Activated CD4-positive, alpha-beta T cell treated with anti-CD3 and anti-CD28 coated beads for 4 hours (primary cell): ENCODE results near the gene KLRD1.
"Not testable (repeated sequence)": the region's sequence is repeated elsewhere in the genome, so short reads cannot be mapped to it uniquely, and the experiment has no call there.

ENCODE experiments used
- DNase-seq, 2 donors: peaks; one replicate each; pipeline ENCODE4 v3.0.0-alpha.2; 2020

KLRD1 gene, protein sequence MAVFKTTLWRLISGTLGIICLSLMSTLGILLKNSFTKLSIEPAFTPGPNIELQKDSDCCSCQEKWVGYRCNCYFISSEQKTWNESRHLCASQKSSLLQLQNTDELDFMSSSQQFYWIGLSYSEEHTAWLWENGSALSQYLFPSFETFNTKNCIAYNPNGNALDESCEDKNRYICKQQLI

DNA sequence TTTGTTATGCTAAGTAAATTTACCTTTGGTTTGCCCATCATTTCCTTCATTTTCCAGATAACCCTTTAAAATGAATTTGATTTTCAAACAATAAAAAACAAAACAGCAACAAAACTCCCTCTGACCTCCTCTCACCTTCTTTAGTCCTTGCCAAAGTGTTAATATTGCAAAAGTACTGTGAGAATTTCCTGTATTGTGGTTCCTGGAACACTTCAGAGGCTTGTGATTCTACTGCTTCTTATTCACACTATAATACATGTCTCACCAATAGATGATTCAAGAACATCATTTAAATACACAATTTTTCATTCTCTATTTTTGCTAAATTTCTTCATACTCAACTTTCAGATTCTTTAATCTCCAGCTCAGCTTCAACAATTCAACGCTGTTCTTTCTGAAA lies at the start of gene KLRD1:
Gene KLRD1, plus strand, starts transcription at position 241 of the 400 bp plus-strand sequence. CDS start 208 bp downstream, outside the sequence.
- DNase-seq = no peak

DNA sequence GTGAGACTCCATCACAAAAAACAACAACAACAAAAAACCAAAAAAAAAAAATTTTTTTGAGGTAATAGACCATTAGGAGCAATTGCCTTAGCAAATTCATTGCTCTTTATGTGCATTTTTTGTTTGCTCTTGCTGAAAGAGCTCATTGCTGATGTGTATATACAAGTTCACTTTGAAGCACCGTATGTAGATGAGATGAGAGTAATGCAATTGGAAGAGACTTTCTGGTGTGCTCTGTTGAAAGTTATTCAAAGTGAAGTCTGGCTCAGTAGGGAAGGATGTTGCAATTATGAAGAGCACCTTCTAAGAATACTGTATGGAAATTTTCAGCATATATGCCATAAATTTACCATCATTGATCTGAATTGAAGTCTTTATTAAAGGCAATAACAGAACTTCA lies 46.7 kb upstream of the KLRD1 start:
- no peak for DNase-seq

DNA sequence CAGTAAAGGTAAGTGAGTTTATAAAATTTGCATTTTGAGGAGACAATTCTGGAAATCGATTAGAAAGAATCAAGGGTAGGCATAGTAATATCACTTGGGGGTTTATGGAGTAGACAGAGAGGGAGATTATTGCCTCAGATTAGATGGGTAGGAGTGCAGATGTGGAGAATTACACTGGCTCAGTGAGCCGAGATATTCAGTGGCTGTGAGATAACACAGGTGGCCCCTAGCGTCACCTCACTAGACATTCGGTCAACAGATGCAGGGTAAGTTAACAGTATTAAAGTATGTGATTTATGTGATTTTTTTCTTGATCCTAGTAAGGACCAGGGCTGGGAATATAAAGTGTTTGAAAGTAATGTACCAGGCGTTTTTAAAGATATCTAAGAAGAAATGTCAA lies 39.6 kb upstream of the KLRD1 start:
- DNase-seq = no peak

DNA sequence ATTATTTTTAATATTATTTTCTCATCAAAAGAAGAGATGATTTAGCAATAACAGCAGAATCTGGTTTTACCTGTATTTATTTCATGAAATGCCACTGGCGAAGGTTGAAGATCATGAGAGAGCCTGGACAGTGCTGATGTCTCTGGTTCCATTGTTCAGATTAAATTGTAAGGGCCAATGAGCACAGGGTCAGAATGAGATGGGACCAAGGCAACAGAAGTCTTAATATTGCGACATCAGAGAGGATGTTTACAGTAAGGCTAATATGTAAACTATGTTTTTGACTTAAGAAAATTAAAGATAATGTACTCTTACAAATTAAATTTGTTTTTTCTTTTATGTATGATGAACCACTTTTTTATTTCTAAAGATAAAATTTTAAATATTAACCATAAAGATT lies 35.2 kb upstream of the KLRD1 start:
- no peak for DNase-seq

DNA sequence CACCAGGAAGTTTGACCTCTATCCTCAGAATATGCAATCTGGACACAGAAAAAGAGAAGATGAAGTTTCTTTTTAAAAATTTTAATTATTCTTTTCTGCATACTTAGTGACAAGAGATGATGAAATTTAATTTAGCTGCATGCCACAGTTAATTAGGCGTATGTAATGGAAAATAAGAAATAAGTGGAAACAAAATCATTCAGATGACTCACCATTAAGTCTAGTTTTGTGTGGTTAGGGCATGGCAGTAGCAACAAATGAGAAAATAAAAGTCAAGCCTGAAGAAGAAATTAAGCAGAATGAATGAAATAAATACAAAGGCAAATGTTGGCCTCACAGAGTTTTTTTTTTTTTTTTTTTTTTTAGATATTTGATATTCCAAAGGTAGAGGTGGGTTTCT lies 30.9 kb upstream of the KLRD1 start:
- DNase-seq = no peak

DNA sequence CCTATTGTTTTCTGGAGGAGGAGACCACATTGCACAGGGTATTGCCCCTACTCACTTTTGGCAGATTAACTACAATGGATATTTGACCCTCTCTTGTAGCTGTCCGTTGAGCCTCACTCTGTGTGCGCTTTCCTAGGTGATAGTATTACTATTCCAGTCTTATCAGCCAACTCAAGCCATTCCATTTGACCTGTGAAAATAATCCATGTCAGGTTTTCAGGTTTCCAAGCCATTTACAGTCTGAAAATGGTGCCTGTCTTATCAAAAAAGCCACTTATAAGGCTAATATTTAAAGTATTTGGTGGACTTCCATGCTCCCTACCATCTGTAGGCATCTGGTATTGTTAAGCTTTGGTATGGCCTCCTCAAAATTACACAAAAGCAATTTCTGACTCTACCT lies 29.6 kb upstream of the KLRD1 start:
- DNase-seq = no peak

DNA sequence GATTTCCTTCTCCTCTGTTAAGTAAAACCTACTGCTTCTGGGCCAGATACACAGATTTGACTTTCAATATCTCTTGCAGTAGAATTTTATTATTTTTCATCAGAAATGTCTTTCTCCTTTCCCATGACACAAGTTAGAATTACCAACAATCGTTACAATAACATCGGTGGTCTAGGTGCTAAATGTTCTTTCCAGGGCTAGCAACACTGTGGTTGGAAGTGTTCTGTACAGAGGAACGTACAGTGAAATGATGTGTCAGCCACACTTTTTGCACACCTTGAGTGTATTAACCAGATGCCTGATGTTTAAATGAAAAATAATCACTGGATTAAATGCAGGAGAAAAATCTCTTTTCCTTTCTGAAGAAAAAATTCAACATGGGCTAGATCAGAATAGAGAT lies 27.7 kb upstream of the KLRD1 start:
- no peak for DNase-seq

DNA sequence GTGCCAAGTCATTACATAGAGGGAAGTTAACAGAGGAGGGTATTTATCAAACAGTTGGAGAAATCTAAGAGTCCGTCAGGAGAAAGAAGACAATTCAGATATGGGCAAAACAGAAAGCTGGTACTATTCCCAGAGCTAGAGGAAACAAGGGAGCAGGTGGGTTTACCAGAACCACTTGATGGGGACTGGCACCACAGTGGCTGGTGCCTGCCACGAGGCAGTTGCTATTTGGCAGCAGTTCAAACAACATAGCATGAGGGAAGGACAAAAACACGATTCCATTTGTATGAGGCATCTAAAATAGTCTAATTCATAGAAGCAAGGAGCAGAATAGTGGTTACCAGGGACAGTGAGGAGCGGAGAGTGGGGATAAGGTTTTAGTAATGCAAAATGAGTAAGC lies 24.6 kb upstream of the KLRD1 start:
- no peak for DNase-seq

DNA sequence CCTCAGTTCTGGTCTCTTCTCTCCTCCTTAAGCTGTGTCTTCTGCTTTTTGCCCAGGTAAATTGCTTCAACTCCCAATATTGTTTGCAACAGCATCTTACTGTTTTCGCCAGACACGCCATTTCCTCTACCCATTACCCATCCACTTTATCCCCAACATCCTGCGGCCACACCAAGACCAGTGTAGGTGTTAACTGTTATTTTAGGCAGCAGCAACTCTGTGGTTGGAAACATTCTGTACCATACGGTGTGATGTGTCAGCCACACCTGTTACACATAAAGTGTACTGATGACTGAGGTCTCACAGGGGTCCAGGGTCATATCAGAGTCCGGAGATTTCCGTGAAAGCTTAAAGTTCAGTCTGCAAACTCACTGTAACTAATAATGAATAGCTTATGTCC lies 21.8 kb upstream of the KLRD1 start:
- no peak for DNase-seq

DNA sequence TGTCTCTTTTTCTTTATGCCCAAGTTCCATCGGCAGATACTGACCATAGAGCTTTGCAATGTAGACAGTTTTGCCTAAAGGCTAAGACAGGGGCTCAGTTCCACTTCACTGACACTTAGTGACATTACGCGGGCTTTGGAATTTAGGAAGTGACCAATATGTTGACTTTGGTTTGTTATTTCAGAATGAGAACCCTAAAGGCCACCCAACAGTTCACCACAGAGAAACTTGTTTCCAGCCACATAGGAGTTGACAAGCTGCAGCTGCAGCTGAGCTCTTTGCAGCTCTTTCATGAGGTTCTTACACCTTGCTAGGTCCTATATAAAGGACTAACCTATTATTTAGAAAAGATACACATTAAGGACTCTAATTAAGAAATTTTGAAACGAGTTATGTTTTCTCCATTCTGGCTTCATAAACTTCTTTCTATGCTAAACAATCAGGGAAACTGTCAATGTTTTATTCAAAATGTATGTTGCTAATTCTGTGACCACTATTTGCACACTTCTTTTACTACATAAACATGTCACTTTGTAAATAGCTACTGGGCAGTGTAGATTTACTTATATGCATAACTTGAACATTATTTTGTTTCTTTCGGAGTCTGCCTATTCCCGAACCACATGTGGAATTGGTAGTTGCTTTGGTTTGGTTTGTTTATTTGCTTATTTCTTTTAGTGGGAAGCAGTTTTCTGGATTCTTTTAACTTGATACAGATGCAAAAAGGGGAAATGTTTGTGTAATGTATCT lies 18.5 kb upstream of the KLRD1 start:
- no peak for DNase-seq

DNA sequence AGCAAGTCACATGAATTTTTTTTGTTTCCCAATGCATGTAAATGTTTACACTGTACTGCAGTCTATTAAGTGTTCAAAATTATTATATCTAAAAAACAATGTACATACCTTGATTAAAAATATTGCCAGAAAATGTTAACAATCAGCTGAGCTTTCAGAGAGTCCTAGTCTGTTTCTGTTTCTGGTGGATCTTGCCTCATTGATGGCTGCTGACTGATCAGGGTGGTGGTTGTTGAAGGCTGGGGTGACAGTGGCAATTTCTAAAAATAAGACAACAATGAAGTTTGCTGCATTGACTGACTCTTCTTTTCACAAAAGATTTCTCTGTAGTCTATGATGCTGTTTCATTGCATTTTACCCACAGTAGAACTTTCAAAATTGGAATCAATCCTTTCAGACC lies 16.6 kb upstream of the KLRD1 start:
- no peak for DNase-seq

DNA sequence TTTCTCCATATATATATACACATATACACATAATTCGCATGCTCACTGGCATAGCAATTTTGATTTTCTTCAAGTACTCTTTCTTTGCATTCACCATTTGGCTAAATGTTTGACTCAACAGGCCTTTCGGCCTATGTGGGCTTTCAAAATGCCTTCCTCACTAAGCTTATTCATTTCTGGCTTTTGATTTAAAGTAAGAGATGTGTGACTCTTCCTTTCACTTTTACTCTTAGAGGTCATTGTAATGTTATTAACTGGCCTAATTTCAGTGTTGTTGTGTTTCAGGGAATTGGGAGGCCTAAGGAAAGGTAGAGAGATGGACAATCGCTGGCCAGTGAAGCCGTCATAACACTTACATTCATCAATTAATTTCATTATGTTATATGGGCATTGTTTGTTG lies 14.5 kb upstream of the KLRD1 start:
- DNase-seq = no peak

DNA sequence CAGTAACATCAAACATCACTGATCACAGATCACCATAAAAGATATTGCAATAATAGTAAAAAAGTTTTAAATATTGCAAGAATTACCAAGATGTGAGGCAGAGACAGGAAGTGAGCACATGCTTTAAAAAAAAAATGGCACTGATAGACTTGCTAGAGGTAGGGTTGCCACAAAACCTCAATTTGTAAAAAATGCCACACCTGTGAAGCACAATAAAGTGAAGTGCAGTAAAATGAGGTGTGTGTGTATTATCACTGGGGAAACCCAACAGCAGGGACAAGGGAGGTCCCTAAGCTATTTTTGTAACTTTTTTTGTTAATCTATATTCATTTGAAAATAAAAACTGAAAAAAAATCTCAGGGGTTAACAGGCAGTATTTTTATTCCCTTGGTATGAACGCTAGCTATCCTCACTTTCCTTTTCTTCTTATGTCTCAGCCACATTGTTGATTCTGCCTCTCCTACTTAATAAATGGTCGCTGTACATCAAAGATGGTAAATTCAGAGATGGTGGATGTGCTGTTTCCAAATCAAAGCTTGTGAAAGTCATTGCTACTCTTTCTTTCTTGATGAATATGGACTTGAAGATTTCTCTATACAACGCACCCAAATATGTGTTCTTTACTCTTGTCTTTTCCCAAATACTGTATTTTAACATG lies 14.0 kb upstream of the KLRD1 start:
- no peak for DNase-seq

DNA sequence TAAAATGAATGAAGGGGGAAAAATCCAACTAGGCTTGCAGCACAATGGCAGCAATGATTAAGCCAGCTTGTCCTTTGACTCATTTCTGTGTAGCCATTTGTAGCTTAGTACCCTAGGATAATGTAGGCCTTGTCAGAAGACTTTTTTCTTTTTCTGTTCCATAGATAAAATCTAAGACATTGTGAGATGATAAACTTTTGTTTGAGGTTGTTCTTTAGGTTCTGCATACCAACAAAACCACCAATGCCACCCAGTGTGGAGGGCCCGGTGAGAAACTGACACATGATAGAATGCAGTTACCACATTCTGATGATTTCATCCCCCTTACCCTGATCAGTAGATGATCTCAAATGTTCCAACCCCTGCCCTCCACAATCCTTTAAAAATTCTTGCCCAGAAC lies 6.6 kb upstream of the KLRD1 start:
- DNase-seq = no peak

DNA sequence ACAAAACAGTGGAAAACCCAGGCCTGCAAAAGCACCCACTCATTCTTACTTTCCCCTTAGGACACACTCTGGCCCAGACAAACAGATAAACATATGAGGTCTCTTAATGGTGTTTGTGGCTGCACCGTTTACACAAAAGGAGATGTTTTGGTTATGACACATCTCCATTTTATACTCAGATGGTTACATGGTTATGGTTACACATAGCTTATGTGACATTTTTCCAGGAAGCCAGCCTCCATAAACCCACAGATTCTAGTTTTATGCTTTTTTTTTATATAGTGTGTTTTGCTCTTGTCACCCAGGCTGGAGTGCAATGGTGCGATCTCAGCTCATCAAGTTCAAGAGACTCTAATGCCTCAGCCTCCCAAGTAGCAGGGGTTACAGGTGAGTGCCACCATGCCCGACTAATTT lies 3.5 kb upstream of the KLRD1 start:
- no peak for DNase-seq

DNA sequence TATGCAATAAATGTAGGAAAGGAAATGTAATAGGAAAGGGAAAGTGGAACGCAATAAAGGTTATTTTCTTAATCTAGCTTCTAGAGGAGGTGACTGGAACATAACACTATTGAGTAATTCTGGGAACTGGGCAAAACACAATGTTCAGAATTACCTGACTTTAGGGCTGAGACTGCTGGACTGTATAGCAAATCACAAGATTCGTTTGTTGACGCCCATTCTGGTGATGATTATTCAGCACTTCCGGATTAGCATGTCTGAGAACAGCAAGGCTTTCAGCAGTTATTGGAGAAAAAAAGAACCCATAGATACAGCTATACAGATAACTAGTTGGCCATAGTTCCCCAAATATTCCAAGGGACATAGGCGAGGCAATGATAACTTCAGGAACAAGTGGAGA lies 2.3 kb upstream of the KLRD1 start:
- DNase-seq = no peak

DNA sequence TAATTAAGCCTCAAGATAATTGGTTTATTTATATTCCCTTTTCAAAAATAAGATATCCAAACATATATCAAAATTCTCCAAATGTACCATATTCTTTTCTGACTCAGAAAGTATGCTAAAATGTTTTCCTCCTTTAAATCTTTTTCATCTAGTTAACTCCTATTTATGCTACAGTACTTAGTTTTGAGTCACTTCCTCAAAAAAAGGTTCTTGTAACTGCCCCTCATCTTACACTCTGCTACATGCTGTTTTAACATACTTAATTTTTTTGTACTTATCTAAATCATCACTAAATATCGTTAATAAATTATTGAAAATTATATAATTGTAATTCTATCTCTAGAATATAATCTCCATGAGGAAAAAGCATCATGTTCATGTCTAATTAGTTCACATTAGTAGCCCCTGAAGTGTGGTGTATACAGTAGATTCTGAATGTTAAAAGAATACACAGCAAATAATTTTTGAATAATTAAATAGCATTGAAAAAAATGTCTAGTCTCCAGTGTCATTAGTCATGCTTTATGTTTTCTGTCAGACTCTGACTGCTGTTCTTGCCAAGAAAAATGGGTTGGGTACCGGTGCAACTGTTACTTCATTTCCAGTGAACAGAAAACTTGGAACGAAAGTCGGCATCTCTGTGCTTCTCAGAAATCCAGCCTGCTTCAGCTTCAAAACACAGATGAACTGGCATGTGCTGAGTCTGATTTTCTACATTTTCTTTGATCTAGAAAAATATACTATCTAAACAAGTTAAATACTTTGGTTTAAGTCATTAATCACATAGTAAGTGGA lies 3.5 kb downstream of the KLRD1 start:
- DNase-seq = no peak

DNA sequence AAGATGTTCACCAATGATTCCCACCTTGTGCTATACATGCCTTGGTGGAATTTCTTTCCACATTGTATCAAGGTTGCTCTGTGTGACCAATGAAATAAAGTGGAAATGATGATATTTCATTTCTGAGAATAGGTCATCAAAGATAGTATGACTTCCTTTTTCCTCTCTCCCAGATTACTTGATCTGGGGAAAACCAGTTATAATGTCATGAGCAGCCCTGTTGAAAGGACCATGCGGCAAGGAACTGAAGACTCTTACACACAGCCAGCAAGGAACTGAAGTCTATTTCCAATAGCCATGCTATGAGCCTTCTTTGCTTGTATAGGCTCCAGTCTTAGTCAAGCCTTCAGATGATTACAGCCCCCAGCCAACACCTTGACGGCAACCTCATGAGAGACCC lies 11.7 kb downstream of the KLRD1 start:
- no peak for DNase-seq

DNA sequence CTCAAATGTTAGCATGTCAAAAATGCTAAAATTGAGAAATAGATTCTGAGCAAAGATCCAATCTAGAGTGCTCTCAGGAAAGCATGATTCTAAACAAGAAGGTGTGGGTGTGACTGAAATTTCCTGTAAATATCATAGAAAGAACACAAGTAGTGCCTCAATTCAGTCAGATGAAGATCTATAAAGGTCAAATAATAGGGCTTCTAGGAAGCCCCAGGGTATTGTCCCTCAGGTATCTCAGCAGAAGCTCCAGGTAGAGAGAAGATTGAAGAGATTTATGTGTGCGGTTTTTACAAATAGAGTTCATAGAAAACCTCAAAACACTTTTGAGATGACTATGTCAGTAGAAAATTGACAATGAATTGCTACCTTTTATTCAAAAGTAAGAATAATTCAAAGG lies 13.0 kb downstream of the KLRD1 start:
- DNase-seq = no peak

DNA sequence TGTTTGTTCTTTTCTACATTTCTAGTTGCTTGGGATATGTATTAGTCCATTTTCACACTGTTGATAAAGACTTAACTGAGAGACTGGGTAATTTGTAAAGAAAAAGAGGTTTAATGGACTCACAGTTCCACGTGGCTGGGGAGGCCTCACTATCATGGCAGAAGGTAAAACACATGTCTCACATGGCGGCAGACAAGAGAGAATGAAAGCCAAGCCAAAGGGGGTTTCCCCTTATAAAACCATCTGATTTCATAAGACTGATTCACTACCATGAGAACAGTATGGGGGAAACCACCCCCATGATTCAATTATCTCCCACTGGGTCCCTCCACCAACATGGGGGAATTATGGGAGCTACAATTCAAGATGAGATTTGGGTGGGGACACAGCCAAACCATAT lies 21.0 kb downstream of the KLRD1 start:
- not testable (repeated sequence) for DNase-seq

DNA sequence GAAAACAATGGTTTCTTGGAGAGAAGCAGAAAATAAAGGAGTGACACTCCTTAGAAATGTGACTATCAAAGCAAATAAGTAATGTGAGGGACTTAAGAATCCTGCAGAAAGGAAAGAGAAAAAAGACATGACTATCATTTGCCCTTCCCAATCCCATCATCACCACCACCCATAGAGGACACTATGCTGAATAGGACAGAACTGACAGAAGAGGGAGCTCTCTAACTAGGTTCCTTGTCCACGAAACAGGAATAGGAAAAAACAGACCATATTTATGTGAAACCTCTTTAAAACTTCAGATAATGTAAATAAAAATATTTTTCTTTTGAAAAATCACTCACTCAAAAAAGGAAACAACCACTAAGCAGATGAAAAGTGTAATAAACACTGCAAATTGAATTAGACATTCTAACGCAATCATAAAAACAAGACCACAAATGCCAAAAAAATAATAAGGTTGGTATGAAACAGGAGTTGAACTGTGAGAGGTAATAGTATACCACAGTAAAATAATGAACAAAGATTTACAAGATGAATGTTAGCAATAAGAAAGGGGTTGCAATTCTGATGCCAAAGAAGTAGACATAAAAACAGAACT lies 24.1 kb downstream of the KLRD1 start:
- no peak for DNase-seq

DNA sequence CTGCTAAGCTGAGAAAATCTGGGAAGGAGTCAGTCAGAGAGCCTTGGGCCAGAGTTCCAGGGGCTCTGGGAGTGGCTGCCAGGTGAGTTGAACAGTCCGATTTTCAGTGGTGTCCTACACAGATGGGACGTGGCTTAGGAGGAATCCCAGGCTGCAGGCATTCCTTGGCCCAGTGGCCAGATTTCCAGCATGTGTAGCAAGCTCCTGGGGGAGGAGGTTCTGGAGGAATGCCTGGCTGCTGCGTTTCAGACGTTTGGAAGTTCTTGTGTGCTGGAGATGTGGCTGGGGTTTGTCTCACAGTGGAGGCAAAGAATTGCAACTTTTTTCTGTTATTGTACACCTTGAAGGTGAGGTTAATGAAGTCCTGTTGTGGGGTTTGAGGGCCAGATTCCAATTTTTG lies 28.5 kb downstream of the KLRD1 start:
- not testable (repeated sequence) for DNase-seq

DNA sequence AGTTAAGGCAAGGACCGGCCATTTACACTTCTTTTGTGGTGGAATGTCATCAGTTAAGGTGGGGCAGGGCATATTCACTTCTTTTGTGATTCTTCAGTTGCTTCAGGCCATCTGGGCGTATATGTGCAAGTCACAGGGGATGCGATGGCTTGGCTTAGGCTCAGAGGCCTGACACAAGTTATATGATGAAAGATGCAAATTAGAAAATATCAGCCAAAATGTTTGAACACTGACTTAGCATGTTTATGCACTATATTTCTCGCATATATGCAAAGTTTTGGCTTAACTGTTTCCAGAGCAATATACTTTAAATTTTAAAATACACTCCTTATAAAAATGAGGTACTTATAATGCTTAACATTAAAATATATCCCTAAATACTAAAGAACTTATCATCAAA lies 30.8 kb downstream of the KLRD1 start:
- DNase-seq = not testable (repeated sequence)
